HG02840 (cell line): ENCODE results near the gene RPL7A.
"Not testable (repeated sequence)": the region's sequence is repeated elsewhere in the genome, so short reads cannot be mapped to it uniquely, and the experiment has no call there.

Source experiments
- ATAC-seq: cut with Tn5 transposase; IDR thresholded peaks from one replicate; pipeline ENCODE4 v1.9.1; 2021; ENCODE audit warnings: mild to moderate bottlenecking, moderate library complexity, moderate number of reproducible peaks; ENCODE audit not compliant: unreplicated experiment, low FRiP score

The RPL7A gene

GRCh38 chr9:133384736-133385321 is 36.8 kb downstream of the RPL7A start:
- no peak for ATAC-seq

- ATAC-seq = no peak
Observed at GRCh38 chr9:133385452-133385851, 37.4 kb downstream of the RPL7A start.

GRCh38 chr9:133386338-133386737 is 38.3 kb downstream of the RPL7A start:
- ATAC-seq = no peak

- no peak for ATAC-seq
Observed at GRCh38 chr9:133387680-133388079, 39.7 kb downstream of the RPL7A start.

- ATAC-seq = no peak
Observed at GRCh38 chr9:133389025-133389557, 41.1 kb downstream of the RPL7A start.

- ATAC-seq = no peak
Observed at GRCh38 chr9:133389562-133389961, 41.5 kb downstream of the RPL7A start.

GRCh38 chr9:133390713-133391112 is 42.7 kb downstream of the RPL7A start:
- no peak for ATAC-seq

- ATAC-seq = not testable (repeated sequence)
Observed at GRCh38 chr9:133391449-133391848, 43.4 kb downstream of the RPL7A start.

GRCh38 chr9:133392308-133392707 is 44.3 kb downstream of the RPL7A start:
- ATAC-seq = not testable (repeated sequence)

- ATAC-seq = no peak
Observed at GRCh38 chr9:133393399-133393798, 45.4 kb downstream of the RPL7A start.

- ATAC-seq = no peak
Observed at GRCh38 chr9:133394687-133395271, 46.8 kb downstream of the RPL7A start.

- no peak for ATAC-seq
Observed at GRCh38 chr9:133396952-133397351, 48.9 kb downstream of the RPL7A start.

GRCh38 chr9:133397370-133397769 is 49.4 kb downstream of the RPL7A start:
- no peak for ATAC-seq

GRCh38 chr9:133397895-133398294 is 49.9 kb downstream of the RPL7A start:
- no peak for ATAC-seq

GRCh38 chr9:133400292-133400691 is 52.3 kb downstream of the RPL7A start:
- ATAC-seq = no peak
